K562 (cell line): Measurements from ENCODE around the gene SVIP. TPM values are rescaled to one million over a fixed set of nuclear protein-coding genes. Genes with fewer than 3 reads are reported as not detected.

Experiments used
- ATAC-seq: fragments of 200-7000 bp; cut with Tn5 transposase; 3 replicates; pipeline ENCODE4 v1.9.1; 2020; ENCODE audit warnings: moderate library complexity
- BruUV-seq: library from RNA; stranded (reverse); fragments of 400-500 nt; replicated peaks from 2 replicates; lab custom pipeline; 2021; lab: Mats Ljungman, UMichigan
- CTCF ChIA-PET: fragments of 300-600 bp; formaldehyde crosslinking; extraction: SDS; loops from one replicate; lab custom pipeline; 2021; ENCODE audit warnings: low intra/inter-chr PET ratio; lab: Yijun Ruan, JAX
- POLR2A ChIA-PET: fragments of 300-600, 350-650 bp; sonication (Branson Sonifier 250); formaldehyde crosslinking; extraction: SDS; loops from one replicate; lab custom pipeline; 2021; ENCODE audit warnings: antibody characterized with exemption, inconsistent platforms; lab: Yijun Ruan, JAX
- DNase-seq, 4 experiments: peaks; one replicate each; pipeline versions ENCODE4 v3.0.0 to v3.0.0-alpha.2; 2011 to 2018; ENCODE audit warnings: low spot score in 3 of 4, mixed read lengths in 3 of 4; ENCODE audit errors: extremely low read depth in 1 of 4
- FAIRE-seq: peaks from 2 replicates; lab custom pipeline; 2011; peaks lifted over from hg19 to GRCh38; lab: Jason Lieb, UNC
- H2AFZ ChIP-seq: 2 replicates; pipeline ENCODE4 v1.6.0; 2011; ENCODE audit warnings: low read depth, low read length, control low read depth, inconsistent platforms
- H3K27ac ChIP-seq: fragments of 200-600 bp; 3 replicates; pipeline ENCODE4 v1.8.0; 2011; ENCODE audit warnings: low read depth, mild to moderate bottlenecking, control low read depth, inconsistent platforms, low read length, moderate library complexity, mixed read lengths; ENCODE audit errors: extremely low read depth
- H3K27me3 ChIP-seq, 2 experiments: fragments of 300-600 bp in 1 of 2; 2 replicates in 1 of 2; 3 replicates in 1 of 2; pipeline versions ENCODE4 v1.6.0 to v1.8.0; 2011; ENCODE audit warnings: inconsistent platforms in 2 of 2, low read length in 2 of 2, mild to moderate bottlenecking in 1 of 2, mixed read lengths in 1 of 2, moderate library complexity in 1 of 2; ENCODE audit not compliant: control insufficient read depth in 2 of 2, insufficient read depth in 2 of 2
- H3K36me3 ChIP-seq: fragments of 300-600 bp; 3 replicates; pipeline ENCODE4 v1.8.0; 2011; ENCODE audit warnings: mild to moderate bottlenecking, low read length, inconsistent platforms; ENCODE audit not compliant: control insufficient read depth, insufficient read depth
- H3K4me1 ChIP-seq, 2 experiments: fragments of 200-600 bp in 1 of 2; replicated peaks in 1 of 2; 2 replicates in 1 of 2; 3 replicates in 1 of 2; pipeline versions ENCODE4 v1.5.1 to v1.8.0; 2011; ENCODE audit warnings: inconsistent platforms in 2 of 2, low read length in 2 of 2, mild to moderate bottlenecking in 1 of 2, mixed read lengths in 1 of 2, moderate library complexity in 1 of 2; ENCODE audit not compliant: control insufficient read depth in 2 of 2, insufficient read depth in 2 of 2
- H3K4me2 ChIP-seq: 2 replicates; pipeline ENCODE4 v1.6.1; 2011; ENCODE audit warnings: low read length, control low read depth, inconsistent platforms, mixed read lengths; ENCODE audit not compliant: insufficient read depth
- H3K4me3 ChIP-seq: fragments of 200-600 bp; sonication (generic), shearing (Covaris generic); 2 replicates; pipeline ENCODE4 v1.5.1; 2016; ENCODE audit warnings: control low read depth, inconsistent platforms
- H3K79me2 ChIP-seq: fragments of 200-600 bp; 3 replicates; pipeline ENCODE4 v1.8.0; 2011; ENCODE audit warnings: low read length, inconsistent platforms; ENCODE audit not compliant: control insufficient read depth, insufficient read depth
- H3K9ac ChIP-seq, 2 experiments: 2 replicates each; pipeline versions ENCODE4 v1.6.0 to v1.6.1; 2011; ENCODE audit warnings: low read depth in 2 of 2, low read length in 2 of 2, control low read depth in 1 of 2, inconsistent platforms in 1 of 2, mild to moderate bottlenecking in 1 of 2, mixed read lengths in 1 of 2; ENCODE audit not compliant: insufficient read depth in 1 of 2
- H3K9me1 ChIP-seq: one replicate; pipeline ENCODE4 v1.6.0; 2011; ENCODE audit warnings: inconsistent platforms, mild to moderate bottlenecking, low read length, moderate library complexity; ENCODE audit not compliant: control insufficient read depth, insufficient read depth
- H3K9me3 ChIP-seq: replicated peaks from 2 replicates; pipeline ENCODE4 v1.5.1; 2011; ENCODE audit warnings: low read depth, low read length, inconsistent platforms; ENCODE audit not compliant: control insufficient read depth, insufficient read depth
- H4K20me1 ChIP-seq: replicated peaks from 2 replicates; pipeline ENCODE4 v1.6.1; 2011; ENCODE audit warnings: low read length, inconsistent platforms, mixed read lengths; ENCODE audit not compliant: control insufficient read depth, insufficient read depth
- ARID1B ChIP-seq: fragments of 450-650 bp; IDR thresholded peaks from 2 replicates; pipeline ENCODE4 v1.6.1; 2016; ENCODE audit warnings: antibody characterized with exemption, mild to moderate bottlenecking, inconsistent platforms
- CBFA2T3 ChIP-seq: fragments of 450-650 bp; IDR thresholded peaks from 2 replicates; pipeline ENCODE4 v1.6.1; 2017
- CHCHD3 ChIP-seq: fragments of 250-450 bp; sonication (Bioruptor Pico); IDR thresholded peaks from 2 replicates; pipeline ENCODE4 v2.1.2; 2022; ENCODE audit warnings: mild to moderate bottlenecking
- E2F3 ChIP-seq: fragments of 250-450 bp; sonication (Bioruptor Pico); IDR thresholded peaks from 2 replicates; pipeline ENCODE4 v1.4.0; 2020; ENCODE audit warnings: mild to moderate bottlenecking
- EHMT2 ChIP-seq: fragments of 450-650 bp; IDR thresholded peaks from 2 replicates; pipeline ENCODE4 v1.6.1; 2018; ENCODE audit warnings: antibody characterized with exemption
- HINFP ChIP-seq: fragments of 450-650 bp; conservative IDR thresholded peaks from 2 replicates; pipeline ENCODE4 v1.6.1; 2016; ENCODE audit warnings: missing genetic modification characterization, low read depth, mild to moderate bottlenecking, control low read depth, missing compliant biosample characterization
- HMGN3 ChIP-seq: IDR thresholded peaks from 2 replicates; pipeline ENCODE4 v1.6.1; 2011; ENCODE audit warnings: borderline replicate concordance, low read depth, mild to moderate bottlenecking, mixed read lengths, low read length; ENCODE audit not compliant: insufficient read length; ENCODE audit errors: extremely low read depth
- MBD2 ChIP-seq: sonication (generic); IDR thresholded peaks from 2 replicates; pipeline ENCODE4 v1.6.1; 2016; ENCODE audit warnings: low read depth, borderline replicate concordance
- MEIS2 ChIP-seq: fragments of 450-650 bp; IDR thresholded peaks from 2 replicates; pipeline ENCODE4 v1.6.1; 2014; ENCODE audit warnings: mild to moderate bottlenecking; ENCODE audit not compliant: partially characterized antibody
- MLLT1 ChIP-seq, 2 experiments: fragments of 450-650 bp; IDR thresholded peaks; 2 replicates each; pipeline ENCODE4 v1.6.1; 2016
- PHF21A ChIP-seq: fragments of 450-650 bp; IDR thresholded peaks from 2 replicates; pipeline ENCODE4 v1.6.1; 2017; ENCODE audit warnings: low read depth, borderline replicate concordance
- POLR2G ChIP-seq: fragments of 200-400 bp; formaldehyde crosslinking; IDR thresholded peaks from 2 replicates; pipeline ENCODE4 v1.6.1; 2017; ENCODE audit warnings: low read depth, mild to moderate bottlenecking, antibody characterized with exemption, low read length, moderate library complexity
- PTBP1 ChIP-seq: fragments of 200-400 bp; formaldehyde crosslinking; IDR thresholded peaks from 2 replicates; pipeline ENCODE4 v1.6.1; 2017; ENCODE audit warnings: low read depth, low read length
- RBBP5 ChIP-seq: fragments of 200-600 bp; sonication (generic); IDR thresholded peaks from 2 replicates; pipeline ENCODE4 v1.6.1; 2012; ENCODE audit warnings: borderline replicate concordance, mild to moderate bottlenecking, low read length, control low read depth, inconsistent platforms; ENCODE audit not compliant: insufficient read depth, poor library complexity, severe bottlenecking
- RBM34 ChIP-seq: fragments of 200-400 bp; formaldehyde crosslinking; IDR thresholded peaks from 2 replicates; pipeline ENCODE4 v1.6.1; 2018; ENCODE audit warnings: low read length, borderline replicate concordance; ENCODE audit not compliant: insufficient read depth
- SIX5 ChIP-seq, 2 experiments: IDR thresholded peaks; 2 replicates each; pipeline ENCODE4 v1.6.1; 2011; ENCODE audit warnings: low read length in 2 of 2, borderline replicate concordance in 1 of 2, low read depth in 1 of 2, mild to moderate bottlenecking in 1 of 2, moderate library complexity in 1 of 2; ENCODE audit not compliant: insufficient read depth in 1 of 2
- SMAD4 ChIP-seq: fragments of 250-450 bp; sonication (Bioruptor Pico); conservative IDR thresholded peaks from 2 replicates; pipeline ENCODE4 v1.8.0; 2021; ENCODE audit warnings: inconsistent platforms, mild to moderate bottlenecking, moderate library complexity
- SOX6 ChIP-seq: fragments of 450-650 bp; IDR thresholded peaks from 2 replicates; pipeline ENCODE4 v1.6.1; 2014; ENCODE audit warnings: mild to moderate bottlenecking
- ZNF316 ChIP-seq: fragments of 450-650 bp; IDR thresholded peaks from 2 replicates; pipeline ENCODE4 v1.6.1; 2016
- ZNF707 ChIP-seq: fragments of 250-450 bp; sonication (Bioruptor Pico); conservative IDR thresholded peaks from 2 replicates; pipeline ENCODE4 v1.8.0; 2022; ENCODE audit warnings: inconsistent platforms, mild to moderate bottlenecking, moderate library complexity
- WGBS: fragments of 100-300 bp; shearing (Covaris generic); methylation state at CpG from one replicate; pipeline ENCODE4 v1.1.6; 2016; ENCODE audit warnings: low coverage, mixed read lengths; ENCODE audit not compliant: insufficient coverage; ENCODE audit errors: missing lambda C conversion rate; 5-methylcytosine and 5-hydroxymethylcytosine counted together
- in situ Hi-C: fragments of 300-500 bp; cut with MboI; formaldehyde crosslinking; loops from 4 replicates; pipeline ENCODE4 v1.15.0; 2018; ENCODE audit warnings: inconsistent platforms, mixed read lengths
- intact Hi-C: fragments of 100-400 bp; cut with micrococcal nuclease; formaldehyde crosslinking; loops from 2 replicates; pipeline ENCODE4 v1.14.2; 2022
- polyA plus RNA-seq, 8 experiments: library from polyadenylated mRNA; depleted of rRNA in 4 of 8; stranded (reverse) in 5 of 8; unstranded in 3 of 8; fragments of >200 nt; fragmentation: Nextera tagmentation in 2 of 8; fragmentation: Illumina TruSeq in 1 of 8; extraction: Ambion mirVana in 2 of 8; extraction: Trizol in 1 of 8; gene quantifications; 2 replicates each; pipeline versions ENCODE4 v1.2.1 to v1.2.3, GENCODE V29; 2011 to 2014; ENCODE audit warnings: inconsistent platforms in 1 of 8, missing spikeins in 1 of 8
- total RNA-seq, 7 experiments: library from RNA; depleted of rRNA in 6 of 7; stranded (reverse); fragments of >200 nt in 6 of 7; fragmentation: Illumina TruSeq in 2 of 7; extraction: Trizol in 2 of 7; gene quantifications; 2 replicates each; pipeline versions ENCODE4 v1.2.1 to v1.2.3, GENCODE V29; 2011 to 2021; ENCODE audit warnings: low replicate concordance in 1 of 7
- TF ChIP-seq, protein P1 (sequence below): sonication (generic); formaldehyde crosslinking; IDR thresholded peaks from 2 replicates; pipeline ENCODE4 v1.8.0; 2022; ENCODE audit warnings: missing genetic modification reagents, mild to moderate bottlenecking, moderate library complexity, borderline replicate concordance

The SVIP gene
- total and polyA plus RNA-seq, 9 of the 15 experiments (the other 6 are each of a cell fraction or from before 2014, with no cell fraction given) = 17.9 to 62.5 (median 47.5) TPM

- peak overlapping the region; percentile 85 for H3K27ac ChIP-seq
- FAIRE-seq (peak; percentile 46), DNase-seq (peak in 3 of 4 experiments; percentile 11 to 45 (median 18)), ATAC-seq (peak; percentile 36)
- peaks cover 0 to 7% of the 10 kb centered on the region in 2 experiments; a peak in 2 of 5 replicates for H3K4me1 ChIP-seq
- H3K4me2 ChIP-seq = peak overlapping the region; percentile 89
- ChIA-PET POLR2A (interaction anchor here (0.8 to 1.6 kb wide), 4 partner anchors 12 to 30 kb away, joined by 3 to 4 read pairs (median 3); no protein-coding TSS in a partner anchor), CTCF (no interaction called here)
- peak overlapping the region; percentile 68 to 81; a peak in 3 of 4 replicates for H3K9ac ChIP-seq
- H3K9me1 ChIP-seq = no peaks in the 10 kb centered on the region
- peaks cover 29% of the 10 kb centered on the region for H3K36me3 ChIP-seq
- intact Hi-C loops (loop anchor here (2.0 to 5.0 kb wide), 2 partner anchors 36 to 206 kb away; no protein-coding TSS in a partner anchor), in situ Hi-C loops (no loop called here)
- H2AFZ ChIP-seq = peak overlapping the region; percentile 92
- H4K20me1 ChIP-seq = no peaks in the 10 kb centered on the region
- BruUV-seq = no TSS peak
- no peaks in the 10 kb centered on the region for H3K9me3 ChIP-seq
- H3K4me3 ChIP-seq = peak overlapping the region; percentile 80
- H3K27me3 ChIP-seq = no peaks in the 10 kb centered on the region
- WGBS = 0% methylated on average over 6 of the region's 6 CpGs
- H3K79me2 ChIP-seq = peaks cover 21% of the 10 kb centered on the region
- no peak for TF ChIP-seq CBFA2T3
- TF ChIP-seq ZNF316 = peak; percentile 69
- no peak for TF ChIP-seq ZNF707 (CRISPR knock-in tag)
- no peak for TF ChIP-seq CHCHD3
- no peak for TF ChIP-seq E2F3 (CRISPR knock-in tag)
- no peak for TF ChIP-seq RBM34
- TF ChIP-seq, protein P1, sequence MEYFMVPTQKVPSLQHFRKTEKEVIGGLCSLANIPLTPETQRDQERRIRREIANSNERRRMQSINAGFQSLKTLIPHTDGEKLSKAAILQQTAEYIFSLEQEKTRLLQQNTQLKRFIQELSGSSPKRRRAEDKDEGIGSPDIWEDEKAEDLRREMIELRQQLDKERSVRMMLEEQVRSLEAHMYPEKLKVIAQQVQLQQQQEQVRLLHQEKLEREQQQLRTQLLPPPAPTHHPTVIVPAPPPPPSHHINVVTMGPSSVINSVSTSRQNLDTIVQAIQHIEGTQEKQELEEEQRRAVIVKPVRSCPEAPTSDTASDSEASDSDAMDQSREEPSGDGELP (CRISPR knock-in tag) = no peak
- no peak for TF ChIP-seq MLLT1 (IDR thresholded peaks at IDR 0.05)
- TF ChIP-seq SMAD4 = no peak
- no peak for TF ChIP-seq PHF21A
- TF ChIP-seq EHMT2 = no peak
- TF ChIP-seq SOX6 = no peak
- TF ChIP-seq HMGN3 = no peak
- no peak for TF ChIP-seq MBD2
- peak; percentile 2 for TF ChIP-seq MEIS2
- TF ChIP-seq POLR2G = no peak
- no peak for TF ChIP-seq SIX5 (IDR thresholded peaks at IDR 0.05; ENCODE audit: borderline replicate concordance in 1 of 2, insufficient read depth in 1 of 2, low read depth in 1 of 2, low read length in 2 of 2)
- TF ChIP-seq HINFP (tag) = no peak
- TF ChIP-seq PTBP1 = no peak
- no peak for TF ChIP-seq RBBP5
- 0 out of 2 replicates have a peak, but pooled peaks have one; percentile 17 for TF ChIP-seq ARID1B
These were observed 1.2 kb downstream of the SVIP start for GRCh38 chr11:22828373-22828772.
